ENCODE results near the gene C1orf115.
"Not testable (repeated sequence)": the region's sequence is repeated elsewhere in the genome, so short reads cannot be mapped to it uniquely, and the experiment has no call there.

C1orf115 gene

GRCh38 chr1:220727519-220727918 is 37.4 kb downstream of the C1orf115 start:
- H3K4me3 ChIP-seq (ENCODE audit: low read length), result no peak overlapping the region
- TF ChIP-seq ZNF274 (IDR thresholded peaks at IDR 0.05; ENCODE audit: low read depth, low read length), result no peak

GRCh38 chr1:220730486-220730885 is 40.3 kb downstream of the C1orf115 start:
- no peak for TF ChIP-seq ZNF274 (IDR thresholded peaks at IDR 0.05; ENCODE audit: low read depth, low read length)
- H3K4me3 ChIP-seq (ENCODE audit: low read length), result no peak overlapping the region

GRCh38 chr1:220732137-220732536 is 42.0 kb downstream of the C1orf115 start:
- no peak overlapping the region for H3K4me3 ChIP-seq (ENCODE audit: low read length)
- TF ChIP-seq ZNF274 (IDR thresholded peaks at IDR 0.05; ENCODE audit: low read depth, low read length), result no peak

GRCh38 chr1:220732621-220733020 is 42.5 kb downstream of the C1orf115 start:
- no peak overlapping the region for H3K4me3 ChIP-seq (ENCODE audit: low read length)
- TF ChIP-seq ZNF274 (IDR thresholded peaks at IDR 0.05; ENCODE audit: low read depth, low read length), result no peak

GRCh38 chr1:220733086-220733601 is 43.0 kb downstream of the C1orf115 start:
- H3K4me3 ChIP-seq (ENCODE audit: low read length), result no peak overlapping the region
- TF ChIP-seq ZNF274 (IDR thresholded peaks at IDR 0.05; ENCODE audit: low read depth, low read length), result no peak

- TF ChIP-seq ZNF274 (IDR thresholded peaks at IDR 0.05; ENCODE audit: low read depth, low read length), result no peak
- H3K4me3 ChIP-seq (ENCODE audit: low read length), result no peak overlapping the region
Observed at GRCh38 chr1:220734571-220735326, 44.6 kb downstream of the C1orf115 start.

GRCh38 chr1:220736283-220736682 is 46.1 kb downstream of the C1orf115 start:
- H3K4me3 ChIP-seq (ENCODE audit: low read length), result not testable (repeated sequence)

- no peak for TF ChIP-seq ZNF274 (IDR thresholded peaks at IDR 0.05; ENCODE audit: low read depth, low read length)
- no peak overlapping the region for H3K4me3 ChIP-seq (ENCODE audit: low read length)
Observed at GRCh38 chr1:220741349-220741748, 51.2 kb downstream of the C1orf115 start.

GRCh38 chr1:220741825-220742224 is 51.7 kb downstream of the C1orf115 start:
- no peak overlapping the region for H3K4me3 ChIP-seq (ENCODE audit: low read length)
- TF ChIP-seq ZNF274 (IDR thresholded peaks at IDR 0.05; ENCODE audit: low read depth, low read length), result no peak

- no peak overlapping the region for H3K4me3 ChIP-seq (ENCODE audit: low read length)
- no peak for TF ChIP-seq ZNF274 (IDR thresholded peaks at IDR 0.05; ENCODE audit: low read depth, low read length)
Observed at GRCh38 chr1:220742520-220742919, 52.4 kb downstream of the C1orf115 start.

GRCh38 chr1:220746851-220747250 is 56.7 kb downstream of the C1orf115 start:
- H3K4me3 ChIP-seq (ENCODE audit: low read length), result no peak overlapping the region
- TF ChIP-seq ZNF274 (IDR thresholded peaks at IDR 0.05; ENCODE audit: low read depth, low read length), result no peak

GRCh38 chr1:220747437-220748088 is 57.4 kb downstream of the C1orf115 start:
- H3K4me3 ChIP-seq (ENCODE audit: low read length), result peak overlapping the region; percentile 46; the same call in 1 of the 2 replicates
- no peak for TF ChIP-seq ZNF274 (IDR thresholded peaks at IDR 0.05; ENCODE audit: low read depth, low read length)

GRCh38 chr1:220748089-220748934 is 58.1 kb downstream of the C1orf115 start, which contains the start of gene MTARC2:
TSS of gene MTARC2 (plus strand) at chr1:220748322. CDS start at chr1:220748532, 210 bp downstream.
- peak within 1 kb of the TSS; percentile 46 for H3K4me3 ChIP-seq (ENCODE audit: low read length)

More at GRCh38 chr1:220748089-220748934, 58.1 kb downstream of the C1orf115 start, which contains the start of gene MTARC2:
- TF ChIP-seq ZNF274 (IDR thresholded peaks at IDR 0.05; ENCODE audit: low read depth, low read length), result no peak
